ENCODE data around the gene SLC13A4.
"Not testable (repeated sequence)": the region's sequence is repeated elsewhere in the genome, so short reads cannot be mapped to it uniquely, and the experiment has no call there.

Gene SLC13A4

GRCh38 chr7:135704698-135705097 is 23.3 kb downstream of the SLC13A4 start:
- Mint-ChIP-seq H3K4me1 (ENCODE audit: low read depth) (no peaks in the 10 kb centered on the region), H3K27me3 (ENCODE audit: low read depth) (peaks cover 4% of the 10 kb centered on the region), H3K4me3 (no peak overlapping the region), H3K9me3 (no peaks in the 10 kb centered on the region), H3K36me3 (ENCODE audit: low read depth) (no peaks in the 10 kb centered on the region), H3K27ac (no peak overlapping the region)

- no peaks in the 10 kb centered on the region for H3K27me3 Mint-ChIP-seq (ENCODE audit: low read depth)
- H3K4me3 Mint-ChIP-seq: no peak overlapping the region
- H3K27ac Mint-ChIP-seq: no peak overlapping the region
- H3K4me1 Mint-ChIP-seq (ENCODE audit: low read depth): no peaks in the 10 kb centered on the region
- no peaks in the 10 kb centered on the region for H3K36me3 Mint-ChIP-seq (ENCODE audit: low read depth)
- H3K9me3 Mint-ChIP-seq: no peaks in the 10 kb centered on the region
Observed at GRCh38 chr7:135704074-135704473, 23.9 kb downstream of the SLC13A4 start.

GRCh38 chr7:135697276-135698049 is 30.5 kb downstream of the SLC13A4 start:
- Mint-ChIP-seq H3K36me3 (ENCODE audit: low read depth) (no peaks in the 10 kb centered on the region), H3K9me3 (no peaks in the 10 kb centered on the region), H3K4me3 (no peak overlapping the region), H3K27ac (no peak overlapping the region), H3K4me1 (ENCODE audit: low read depth) (no peaks in the 10 kb centered on the region), H3K27me3 (ENCODE audit: low read depth) (no peaks in the 10 kb centered on the region)

- H3K4me3 Mint-ChIP-seq: no peak overlapping the region
- H3K27me3 Mint-ChIP-seq (ENCODE audit: low read depth): no peaks in the 10 kb centered on the region
- no peak overlapping the region for H3K27ac Mint-ChIP-seq
- H3K9me3 Mint-ChIP-seq: no peaks in the 10 kb centered on the region
- no peaks in the 10 kb centered on the region for H3K36me3 Mint-ChIP-seq (ENCODE audit: low read depth)
- H3K4me1 Mint-ChIP-seq (ENCODE audit: low read depth): no peaks in the 10 kb centered on the region
Observed at GRCh38 chr7:135693558-135693957, 34.4 kb downstream of the SLC13A4 start.

GRCh38 chr7:135692606-135693005 is 35.4 kb downstream of the SLC13A4 start:
- not testable (repeated sequence) for H3K27me3 Mint-ChIP-seq (ENCODE audit: low read depth); H3K9me3 Mint-ChIP-seq; H3K4me3 Mint-ChIP-seq; H3K36me3 Mint-ChIP-seq (ENCODE audit: low read depth); H3K4me1 Mint-ChIP-seq (ENCODE audit: low read depth); H3K27ac Mint-ChIP-seq

GRCh38 chr7:135692055-135692454 is 35.9 kb downstream of the SLC13A4 start:
- no peak overlapping the region for H3K4me3 Mint-ChIP-seq
- no peaks in the 10 kb centered on the region for H3K4me1 Mint-ChIP-seq (ENCODE audit: low read depth)
- H3K27me3 Mint-ChIP-seq (ENCODE audit: low read depth): no peaks in the 10 kb centered on the region
- H3K9me3 Mint-ChIP-seq: no peaks in the 10 kb centered on the region
- H3K36me3 Mint-ChIP-seq (ENCODE audit: low read depth): no peaks in the 10 kb centered on the region
- H3K27ac Mint-ChIP-seq: no peak overlapping the region

- Mint-ChIP-seq H3K9me3 (no peaks in the 10 kb centered on the region), H3K4me1 (ENCODE audit: low read depth) (no peaks in the 10 kb centered on the region), H3K4me3 (no peak overlapping the region), H3K27me3 (ENCODE audit: low read depth) (no peaks in the 10 kb centered on the region), H3K36me3 (ENCODE audit: low read depth) (no peaks in the 10 kb centered on the region), H3K27ac (no peak overlapping the region)
Observed at GRCh38 chr7:135690566-135690965, 37.4 kb downstream of the SLC13A4 start.

GRCh38 chr7:135687466-135687865 is 40.5 kb downstream of the SLC13A4 start:
- Mint-ChIP-seq H3K27me3 (ENCODE audit: low read depth) (no peaks in the 10 kb centered on the region), H3K4me3 (no peak overlapping the region), H3K27ac (no peak overlapping the region), H3K36me3 (ENCODE audit: low read depth) (peaks cover 2% of the 10 kb centered on the region), H3K4me1 (ENCODE audit: low read depth) (no peaks in the 10 kb centered on the region), H3K9me3 (no peaks in the 10 kb centered on the region)

GRCh38 chr7:135685306-135686084 is 42.5 kb downstream of the SLC13A4 start:
- Mint-ChIP-seq H3K27me3 (ENCODE audit: low read depth) (no peaks in the 10 kb centered on the region), H3K4me3 (no peak overlapping the region), H3K27ac (no peak overlapping the region), H3K4me1 (ENCODE audit: low read depth) (peaks cover 6% of the 10 kb centered on the region), H3K9me3 (no peaks in the 10 kb centered on the region), H3K36me3 (ENCODE audit: low read depth) (peaks cover 2% of the 10 kb centered on the region)

GRCh38 chr7:135684699-135685098 is 43.3 kb downstream of the SLC13A4 start:
- Mint-ChIP-seq H3K27ac (no peak overlapping the region), H3K36me3 (ENCODE audit: low read depth) (peaks cover 2% of the 10 kb centered on the region), H3K27me3 (ENCODE audit: low read depth) (no peaks in the 10 kb centered on the region), H3K4me3 (no peak overlapping the region), H3K9me3 (no peaks in the 10 kb centered on the region), H3K4me1 (ENCODE audit: low read depth) (peaks cover 9% of the 10 kb centered on the region)

- Mint-ChIP-seq H3K27me3 (ENCODE audit: low read depth) (no peaks in the 10 kb centered on the region), H3K9me3 (no peaks in the 10 kb centered on the region), H3K27ac (no peak overlapping the region), H3K4me1 (ENCODE audit: low read depth) (peaks cover 10% of the 10 kb centered on the region), H3K36me3 (ENCODE audit: low read depth) (peaks cover 2% of the 10 kb centered on the region), H3K4me3 (no peak overlapping the region)
Observed at GRCh38 chr7:135684136-135684535, 43.9 kb downstream of the SLC13A4 start.

GRCh38 chr7:135683609-135684008 is 44.4 kb downstream of the SLC13A4 start:
- Mint-ChIP-seq H3K4me1 (ENCODE audit: low read depth) (peaks cover 10% of the 10 kb centered on the region), H3K27me3 (ENCODE audit: low read depth) (no peaks in the 10 kb centered on the region), H3K27ac (no peak overlapping the region), H3K4me3 (no peak overlapping the region), H3K36me3 (ENCODE audit: low read depth) (peaks cover 6% of the 10 kb centered on the region), H3K9me3 (no peaks in the 10 kb centered on the region)

- Mint-ChIP-seq H3K4me1 (ENCODE audit: low read depth) (peaks cover 10% of the 10 kb centered on the region), H3K27ac (no peak overlapping the region), H3K9me3 (no peaks in the 10 kb centered on the region), H3K27me3 (ENCODE audit: low read depth) (no peaks in the 10 kb centered on the region), H3K4me3 (no peak overlapping the region), H3K36me3 (ENCODE audit: low read depth) (peaks cover 15% of the 10 kb centered on the region)
Observed at GRCh38 chr7:135682191-135682590, 45.8 kb downstream of the SLC13A4 start.

- H3K9me3 Mint-ChIP-seq: no peaks in the 10 kb centered on the region
- no peak overlapping the region for H3K27ac Mint-ChIP-seq
- H3K27me3 Mint-ChIP-seq (ENCODE audit: low read depth): no peaks in the 10 kb centered on the region
- H3K4me1 Mint-ChIP-seq (ENCODE audit: low read depth): peaks cover 10% of the 10 kb centered on the region
- H3K4me3 Mint-ChIP-seq: no peak overlapping the region
- H3K36me3 Mint-ChIP-seq (ENCODE audit: low read depth): peaks cover 15% of the 10 kb centered on the region
Observed at GRCh38 chr7:135681762-135682161, 46.2 kb downstream of the SLC13A4 start.
